Uterus (tissue), 4 donors: ENCODE data around the gene P3R3URF. TPM values are rescaled to one million over a fixed set of nuclear protein-coding genes. Genes with fewer than 3 reads are reported as not detected.

ENCODE experiments used
- DNase-seq, 2 donors: peaks; one replicate each; pipeline ENCODE4 v3.0.0-alpha.2; 2019 to 2020
- H3K27ac ChIP-seq, 2 donors: fragments of 200-600 bp; sonication (generic); 1 replicate in 1 of 2; 2 replicates in 1 of 2; pipeline ENCODE4 v1.5.1; 2016 to 2018
- H3K27me3 ChIP-seq, 2 donors: fragments of 200-600 bp; sonication (generic); one replicate each; pipeline ENCODE4 v1.5.1; 2018 to 2019; ENCODE audit warnings: control low read depth in 1 of 2
- H3K36me3 ChIP-seq, 2 donors: fragments of 200-600 bp; sonication (generic); one replicate each; pipeline ENCODE4 v1.5.1; 2019; ENCODE audit warnings: control low read depth in 1 of 2
- H3K4me1 ChIP-seq, 2 donors: fragments of 200-600 bp; sonication (generic); one replicate each; pipeline ENCODE4 v1.5.1; 2018 to 2019; ENCODE audit warnings: control low read depth in 1 of 2
- H3K4me3 ChIP-seq, 2 donors: fragments of 200-600 bp; sonication (generic); 1 replicate in 1 of 2; 2 replicates in 1 of 2; pipeline ENCODE4 v1.5.1; 2018 to 2019; ENCODE audit warnings: mild to moderate bottlenecking in 1 of 2
- H3K9me3 ChIP-seq, 2 donors: fragments of 200-600 bp; sonication (generic); one replicate each; pipeline ENCODE4 v1.5.1; 2019; ENCODE audit warnings: control low read depth in 1 of 2
- CTCF ChIP-seq, 4 experiments: fragments of 200-600 bp in 2 of 4; fragments of 450-650 bp in 2 of 4; sonication (generic) in 2 of 4; IDR thresholded peaks; one replicate each; pipeline ENCODE4 v1.5.1; 2016 to 2019; ENCODE audit warnings: antibody characterized with exemption in 4 of 4, mild to moderate bottlenecking in 2 of 4, moderate library complexity in 1 of 4
- POLR2A ChIP-seq, 2 donors: fragments of 450-650 bp; IDR thresholded peaks; one replicate each; pipeline ENCODE4 v1.6.1; 2016; ENCODE audit warnings: antibody characterized with exemption in 2 of 2, mild to moderate bottlenecking in 1 of 2, moderate library complexity in 1 of 2
- intact Hi-C: fragments of 100-400 bp; cut with DNase I; formaldehyde crosslinking; loops from one replicate; pipeline ENCODE4 v1.15.1; 2023; ENCODE audit warnings: low total_unique reads
- total RNA-seq, 4 donors: library from RNA; depleted of rRNA in 3 of 4; stranded (reverse); fragments of >200 nt in 3 of 4; gene quantifications; one replicate each; pipeline versions ENCODE4 v1.1.0 to v1.2.4, GENCODE V29; 2014 to 2023
- donor health status: DM: yes; HTN: yes; CAD: no.

P3R3URF gene
- total RNA-seq, 4 donors from 2014 or later, result not detected

- Histone ChIP-seq H3K36me3 (no peaks in the 10 kb centered on the region), H3K4me3 (no peak overlapping the region), H3K27ac (no peak overlapping the region), H3K9me3 (no peaks in the 10 kb centered on the region), H3K4me1 (no peaks in the 10 kb centered on the region), H3K27me3 (no peaks in the 10 kb centered on the region)
- TF ChIP-seq CTCF (IDR thresholded peaks at IDR 0.05) (no peak), POLR2A (IDR thresholded peaks at IDR 0.05) (no peak)
- intact Hi-C loops, result no loop called here
- no peak for DNase-seq
Measured at GRCh38 chr1:46210561-46210960, 34.3 kb upstream of the P3R3URF start.

DNA sequence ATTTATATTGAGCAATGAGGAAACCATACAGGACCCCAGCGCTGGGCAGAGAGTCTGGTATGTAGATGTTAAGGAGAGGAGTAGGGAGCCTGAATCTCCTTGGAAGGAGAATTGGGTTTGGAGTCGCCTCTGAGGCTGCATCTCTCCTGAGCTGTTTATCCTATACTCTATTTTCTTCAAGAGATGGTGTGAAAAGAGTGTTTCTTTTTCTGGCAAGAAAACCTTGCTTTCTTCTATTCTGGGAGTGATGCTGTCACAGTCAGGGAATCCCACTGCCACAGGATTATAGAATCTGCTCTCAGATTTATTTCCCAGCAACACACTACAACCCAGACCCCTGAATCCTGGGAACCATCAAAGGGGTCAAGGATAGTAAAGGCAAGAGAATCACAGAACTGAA lies 30.1 kb upstream of the P3R3URF start:
- H3K27ac ChIP-seq, result no peak overlapping the region
- no peaks in the 10 kb centered on the region for H3K27me3 ChIP-seq
- TF ChIP-seq POLR2A (IDR thresholded peaks at IDR 0.05), result no peak
- no peak for TF ChIP-seq CTCF (IDR thresholded peaks at IDR 0.05)
- no peaks in the 10 kb centered on the region for H3K9me3 ChIP-seq
- no peak for DNase-seq
- intact Hi-C loops, result no loop called here
- H3K4me1 ChIP-seq, result peaks cover 0 to 6% of the 10 kb centered on the region in 2 donors
- no peaks in the 10 kb centered on the region for H3K36me3 ChIP-seq
- no peak overlapping the region for H3K4me3 ChIP-seq

DNA sequence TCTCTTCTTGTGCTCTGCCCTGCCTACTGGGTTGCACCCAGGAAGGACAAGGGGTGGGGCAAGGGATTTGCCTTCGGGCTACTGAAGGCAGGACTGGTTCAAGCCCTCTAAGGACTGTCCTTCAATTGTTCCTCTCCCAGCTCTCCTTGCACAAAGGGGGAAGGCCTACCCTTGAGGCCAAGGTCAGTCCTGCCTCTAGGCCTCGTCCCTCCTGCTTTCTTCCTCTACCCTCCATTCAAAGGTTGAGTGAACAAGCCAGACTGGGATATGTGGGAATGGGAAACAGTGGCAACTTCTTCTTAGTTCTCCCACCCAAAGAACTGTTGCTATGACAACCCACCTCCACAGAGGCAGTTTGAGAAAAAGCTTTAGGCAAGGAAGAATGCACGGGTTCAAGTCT lies 29.5 kb upstream of the P3R3URF start:
- Histone ChIP-seq H3K36me3 (no peaks in the 10 kb centered on the region), H3K27ac (peak overlapping the region in 1 of 2 donors; percentile 90), H3K4me3 (no peak overlapping the region), H3K9me3 (no peaks in the 10 kb centered on the region), H3K27me3 (no peaks in the 10 kb centered on the region), H3K4me1 (peaks cover 0 to 6% of the 10 kb centered on the region in 2 donors)
- intact Hi-C loops, result no loop called here
- no peak for DNase-seq
- no peak for TF ChIP-seq CTCF (IDR thresholded peaks at IDR 0.05)
- no peak for TF ChIP-seq POLR2A (IDR thresholded peaks at IDR 0.05)

- H3K4me1 ChIP-seq, result peaks cover 0 to 6% of the 10 kb centered on the region in 2 donors
- intact Hi-C loops, result no loop called here
- no peaks in the 10 kb centered on the region for H3K36me3 ChIP-seq
- no peak for TF ChIP-seq POLR2A (IDR thresholded peaks at IDR 0.05)
- no peak for TF ChIP-seq CTCF (IDR thresholded peaks at IDR 0.05)
- H3K27me3 ChIP-seq, result no peaks in the 10 kb centered on the region
- H3K4me3 ChIP-seq, result peak overlapping the region in 1 of 2 donors; percentile 79
- peak overlapping the region; percentile 90 to 93 for H3K27ac ChIP-seq
- no peak for DNase-seq
- H3K9me3 ChIP-seq, result no peaks in the 10 kb centered on the region
Measured at GRCh38 chr1:46205141-46205540, 28.9 kb upstream of the P3R3URF start.

GRCh38 chr1:46204406-46204742 lies 28.1 kb upstream of the P3R3URF start:
- Histone ChIP-seq H3K36me3 (no peaks in the 10 kb centered on the region), H3K27me3 (no peaks in the 10 kb centered on the region), H3K27ac (peak overlapping the region; percentile 90 to 93), H3K4me1 (peaks cover 0 to 6% of the 10 kb centered on the region in 2 donors), H3K9me3 (no peaks in the 10 kb centered on the region), H3K4me3 (peak overlapping the region; percentile 79 to 99)
- no peak for TF ChIP-seq CTCF (IDR thresholded peaks at IDR 0.05)
- no peak for TF ChIP-seq POLR2A (IDR thresholded peaks at IDR 0.05)
- no peak for DNase-seq
- intact Hi-C loops, result no loop called here
